GM12891 (cell line): ENCODE results near the gene WNK1.

ENCODE experiments used
- PAX5 ChIP-seq: IDR thresholded peaks from 2 replicates; pipeline ENCODE4 v1.6.1; 2011; ENCODE audit warnings: low read length, moderate library complexity, mild to moderate bottlenecking; ENCODE audit not compliant: insufficient read depth, severe bottlenecking
- POLR2A ChIP-seq: IDR thresholded peaks from 2 replicates; pipeline ENCODE4 v1.6.1; 2011; ENCODE audit warnings: low read depth, low read length, control low read depth
- SPI1 ChIP-seq: IDR thresholded peaks from 2 replicates; pipeline ENCODE4 v1.6.1; 2011; ENCODE audit warnings: low read depth, low read length, control low read depth

DNA sequence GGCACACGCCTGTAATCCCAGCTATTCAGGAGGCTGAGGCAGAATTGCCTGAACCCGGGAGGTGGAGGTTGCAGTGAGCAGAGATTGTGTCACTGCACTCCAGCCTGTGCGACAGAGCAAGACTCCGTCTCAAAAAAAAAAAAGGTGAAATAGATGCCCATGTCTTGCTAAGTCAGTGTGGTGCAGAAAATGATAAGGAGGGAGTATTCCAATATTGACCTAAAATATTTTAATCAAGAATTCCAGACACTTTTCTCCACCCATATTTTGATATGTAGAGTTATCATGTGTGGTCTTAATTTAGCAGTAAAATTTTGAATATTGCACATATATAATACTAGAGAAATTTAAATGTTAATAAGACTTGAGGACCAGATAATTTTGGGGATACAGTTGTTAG is 57.7 kb downstream of the WNK1 start:
- TF ChIP-seq POLR2A (no peak), PAX5 (no peak), SPI1 (no peak)
